H1 (cell line): ENCODE data around the gene DENND6B.

Source experiments
- BRCA1 ChIP-seq: IDR thresholded peaks from 2 replicates; pipeline ENCODE4 v1.6.1; 2012; ENCODE audit warnings: low read depth, low read length, improper control_type of control experiment
- CTBP2 ChIP-seq: IDR thresholded peaks from 2 replicates; pipeline ENCODE4 v1.7.0; 2011; ENCODE audit warnings: borderline replicate concordance, mild to moderate bottlenecking, moderate library complexity, mixed read lengths, low read length; ENCODE audit not compliant: insufficient read depth, insufficient read length
- EP300 ChIP-seq, 2 experiments: IDR thresholded peaks; 1 replicate in 1 of 2; 2 replicates in 1 of 2; pipeline ENCODE4 v1.6.1; 2011 to 2012; ENCODE audit warnings: low read depth in 2 of 2, low read length in 2 of 2, mild to moderate bottlenecking in 2 of 2, borderline replicate concordance in 1 of 2, inconsistent platforms in 1 of 2, moderate library complexity in 1 of 2
- FOSL1 ChIP-seq: IDR thresholded peaks from 2 replicates; pipeline ENCODE4 v1.6.1; 2011; ENCODE audit warnings: mild to moderate bottlenecking, low read depth, low read length, moderate library complexity; ENCODE audit not compliant: insufficient read depth
- POLR2A ChIP-seq, 2 experiments: IDR thresholded peaks; 1 replicate in 1 of 2; 2 replicates in 1 of 2; pipeline ENCODE4 v1.6.1; 2011; ENCODE audit warnings: low read depth in 2 of 2, low read length in 2 of 2, mild to moderate bottlenecking in 2 of 2; ENCODE audit errors: control extremely low read depth in 1 of 2
- POLR2AphosphoS5 ChIP-seq: IDR thresholded peaks from 2 replicates; pipeline ENCODE4 v1.6.1; 2011; ENCODE audit warnings: low read depth, low read length
- RFX5 ChIP-seq: IDR thresholded peaks from 2 replicates; pipeline ENCODE4 v1.6.1; 2011; ENCODE audit warnings: low read depth, low read length, improper control_type of control experiment, borderline replicate concordance
- SP2 ChIP-seq: IDR thresholded peaks from 2 replicates; pipeline ENCODE4 v1.6.1; 2012; ENCODE audit warnings: mild to moderate bottlenecking, low read length, inconsistent platforms
- SP4 ChIP-seq: IDR thresholded peaks from 2 replicates; pipeline ENCODE4 v1.6.1; 2012; ENCODE audit warnings: low read length, inconsistent platforms
- YY1 ChIP-seq: IDR thresholded peaks from 2 replicates; pipeline ENCODE4 v1.6.1; 2011; ENCODE audit warnings: low read depth, mild to moderate bottlenecking, low read length
- TF ChIP-seq, protein P1 (sequence below): IDR thresholded peaks from 2 replicates; pipeline ENCODE4 v1.6.1; 2012; ENCODE audit warnings: inconsistent platforms
- TF ChIP-seq, protein P2 (sequence below), 3 experiments: IDR thresholded peaks; 1 replicate in 2 of 3; 2 replicates in 1 of 3; pipeline versions ENCODE4 v1.5.1 to v1.6.1; 2011; ENCODE audit warnings: low read length in 3 of 3, mild to moderate bottlenecking in 3 of 3, inconsistent platforms in 2 of 3, low read depth in 1 of 3, moderate library complexity in 1 of 3; ENCODE audit not compliant: insufficient read depth in 1 of 3; ENCODE audit errors: control extremely low read depth in 1 of 3

GRCh38 chr22:50302564-50302963 is 24.2 kb downstream of the DENND6B start:
- no peak for TF ChIP-seq RFX5
- TF ChIP-seq, protein P1, sequence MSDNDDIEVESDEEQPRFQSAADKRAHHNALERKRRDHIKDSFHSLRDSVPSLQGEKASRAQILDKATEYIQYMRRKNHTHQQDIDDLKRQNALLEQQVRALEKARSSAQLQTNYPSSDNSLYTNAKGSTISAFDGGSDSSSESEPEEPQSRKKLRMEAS: no peak
- TF ChIP-seq, protein P2, sequence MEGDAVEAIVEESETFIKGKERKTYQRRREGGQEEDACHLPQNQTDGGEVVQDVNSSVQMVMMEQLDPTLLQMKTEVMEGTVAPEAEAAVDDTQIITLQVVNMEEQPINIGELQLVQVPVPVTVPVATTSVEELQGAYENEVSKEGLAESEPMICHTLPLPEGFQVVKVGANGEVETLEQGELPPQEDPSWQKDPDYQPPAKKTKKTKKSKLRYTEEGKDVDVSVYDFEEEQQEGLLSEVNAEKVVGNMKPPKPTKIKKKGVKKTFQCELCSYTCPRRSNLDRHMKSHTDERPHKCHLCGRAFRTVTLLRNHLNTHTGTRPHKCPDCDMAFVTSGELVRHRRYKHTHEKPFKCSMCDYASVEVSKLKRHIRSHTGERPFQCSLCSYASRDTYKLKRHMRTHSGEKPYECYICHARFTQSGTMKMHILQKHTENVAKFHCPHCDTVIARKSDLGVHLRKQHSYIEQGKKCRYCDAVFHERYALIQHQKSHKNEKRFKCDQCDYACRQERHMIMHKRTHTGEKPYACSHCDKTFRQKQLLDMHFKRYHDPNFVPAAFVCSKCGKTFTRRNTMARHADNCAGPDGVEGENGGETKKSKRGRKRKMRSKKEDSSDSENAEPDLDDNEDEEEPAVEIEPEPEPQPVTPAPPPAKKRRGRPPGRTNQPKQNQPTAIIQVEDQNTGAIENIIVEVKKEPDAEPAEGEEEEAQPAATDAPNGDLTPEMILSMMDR (IDR thresholded peaks at IDR 0.05; ENCODE audit: control extremely low read depth in 1 of 3, insufficient read depth in 1 of 3, low read depth in 1 of 3, low read length in 3 of 3): no peak
- TF ChIP-seq POLR2AphosphoS5: no peak
- TF ChIP-seq BRCA1: no peak
- TF ChIP-seq EP300 (IDR thresholded peaks at IDR 0.05; ENCODE audit: borderline replicate concordance in 1 of 2, low read depth in 2 of 2, low read length in 2 of 2): no peak
- TF ChIP-seq POLR2A (IDR thresholded peaks at IDR 0.05; ENCODE audit: control extremely low read depth in 1 of 2, low read depth in 2 of 2, low read length in 2 of 2): no peak
- no peak for TF ChIP-seq FOSL1
- no peak for TF ChIP-seq YY1
- TF ChIP-seq SP2: no peak
- TF ChIP-seq CTBP2: no peak
- TF ChIP-seq SP4: no peak
